HepG2 (cell line): Measurements from ENCODE around the gene NDUFAF3. TPM values are rescaled to one million over a fixed set of nuclear protein-coding genes. Genes with fewer than 3 reads are reported as not detected.

Source experiments
- ATAD3A ChIP-seq: sonication (generic); formaldehyde crosslinking; IDR thresholded peaks from 2 replicates; pipeline ENCODE4 v1.4.0; 2020; ENCODE audit warnings: missing genetic modification reagents
- ATF7-NPFF ChIP-seq: sonication (generic); formaldehyde crosslinking; IDR thresholded peaks from 2 replicates; pipeline ENCODE4 v1.8.1; 2023; ENCODE audit warnings: mild to moderate bottlenecking, low read depth, missing genetic modification reagents, moderate library complexity
- FOXC1 ChIP-seq: sonication (generic); formaldehyde crosslinking; IDR thresholded peaks from 2 replicates; pipeline ENCODE4 v1.8.0; 2022; ENCODE audit warnings: mild to moderate bottlenecking, missing genetic modification reagents, borderline replicate concordance
- HNRNPL ChIP-seq: fragments of 200-400 bp; formaldehyde crosslinking; IDR thresholded peaks from 2 replicates; pipeline ENCODE4 v1.6.1; 2017; ENCODE audit warnings: mild to moderate bottlenecking, low read depth, low read length
- HOXD1 ChIP-seq: sonication (generic); formaldehyde crosslinking; IDR thresholded peaks from 2 replicates; pipeline ENCODE4 v1.5.0; 2020; ENCODE audit warnings: missing genetic modification reagents
- MEIS2 ChIP-seq: sonication (generic); formaldehyde crosslinking; IDR thresholded peaks from 2 replicates; pipeline ENCODE4 v1.9.0; 2021; ENCODE audit warnings: mild to moderate bottlenecking, missing genetic modification reagents
- MTF2 ChIP-seq: sonication (generic); formaldehyde crosslinking; IDR thresholded peaks from 2 replicates; pipeline ENCODE4 v1.5.0; 2020; ENCODE audit warnings: missing genetic modification reagents, borderline replicate concordance
- NFE2L2 ChIP-seq: fragments of 150-350 bp; IDR thresholded peaks from 2 replicates; pipeline ENCODE4 v1.6.1; 2014; ENCODE audit warnings: low read length
- PAF1 ChIP-seq: IDR thresholded peaks from 2 replicates; pipeline ENCODE4 v1.6.1; 2016; ENCODE audit warnings: missing genetic modification reagents, missing compliant biosample characterization
- REXO4 ChIP-seq: sonication (generic); formaldehyde crosslinking; IDR thresholded peaks from 2 replicates; pipeline ENCODE4 v1.8.0; 2022; ENCODE audit warnings: missing genetic modification reagents, mild to moderate bottlenecking, borderline replicate concordance
- TGIF2 ChIP-seq: IDR thresholded peaks from 2 replicates; pipeline ENCODE4 v1.6.1; 2016; ENCODE audit warnings: control low read depth, missing compliant biosample characterization
- ZIK1 ChIP-seq: sonication (generic); formaldehyde crosslinking; IDR thresholded peaks from 2 replicates; pipeline ENCODE4 v1.5.0; 2020; ENCODE audit warnings: mild to moderate bottlenecking, low read depth, missing genetic modification reagents, borderline replicate concordance
- ZMAT3 ChIP-seq: sonication (generic); formaldehyde crosslinking; conservative IDR thresholded peaks from 2 replicates; pipeline ENCODE4 v1.7.0; 2021; ENCODE audit warnings: missing genetic modification reagents
- ZNF331 ChIP-seq: sonication (generic); formaldehyde crosslinking; IDR thresholded peaks from 2 replicates; pipeline ENCODE4 v1.4.0; 2020; ENCODE audit warnings: missing genetic modification reagents
- ZNF33A ChIP-seq: sonication (generic); formaldehyde crosslinking; IDR thresholded peaks from 2 replicates; pipeline ENCODE4 v1.5.1; 2020; ENCODE audit warnings: missing genetic modification reagents, mild to moderate bottlenecking, moderate library complexity, borderline replicate concordance
- ZNF446 ChIP-seq: sonication (generic); formaldehyde crosslinking; IDR thresholded peaks from 2 replicates; pipeline ENCODE4 v1.5.0; 2020; ENCODE audit warnings: mild to moderate bottlenecking, missing genetic modification reagents
- ZNF546 ChIP-seq: sonication (generic); formaldehyde crosslinking; conservative IDR thresholded peaks from 2 replicates; pipeline ENCODE4 v1.8.1; 2023; ENCODE audit warnings: mild to moderate bottlenecking, missing genetic modification reagents
- ZNF724P ChIP-seq: sonication (generic); formaldehyde crosslinking; IDR thresholded peaks from 2 replicates; pipeline ENCODE4 v1.8.0; 2022; ENCODE audit warnings: missing genetic modification reagents, borderline replicate concordance
- polyA plus RNA-seq, 8 experiments: library from polyadenylated mRNA; depleted of rRNA in 3 of 8; stranded (reverse) in 7 of 8; unstranded in 1 of 8; fragments of >200 nt; fragmentation: Illumina TruSeq in 4 of 8; extraction: Trizol in 4 of 8; gene quantifications; 2 replicates each; pipeline versions ENCODE4 v1.2.1 to v1.2.3, GENCODE V29; 2011 to 2016; ENCODE audit warnings: low read depth in 4 of 8, missing spikeins in 1 of 8, mixed read lengths in 1 of 8; ENCODE audit not compliant: insufficient read depth in 1 of 8
- total RNA-seq, 5 experiments: library from RNA; depleted of rRNA; stranded (reverse); fragments of >200 nt; fragmentation: Illumina TruSeq; extraction: Trizol; gene quantifications; 2 replicates each; pipeline ENCODE4 v1.2.3, GENCODE V29; 2016; ENCODE audit warnings: low read depth in 1 of 5
- TF ChIP-seq, protein P1 (sequence below): sonication (generic); formaldehyde crosslinking; IDR thresholded peaks from 2 replicates; pipeline ENCODE4 v1.4.0; 2020; ENCODE audit warnings: mild to moderate bottlenecking, missing genetic modification reagents
- TF ChIP-seq, protein P2 (sequence below): sonication (generic); formaldehyde crosslinking; IDR thresholded peaks from 2 replicates; pipeline ENCODE4 v1.4.0; 2020; ENCODE audit warnings: missing genetic modification reagents, borderline replicate concordance
- TF ChIP-seq, protein P3 (sequence below): sonication (generic); formaldehyde crosslinking; IDR thresholded peaks from 2 replicates; pipeline ENCODE4 v1.8.1; 2023; ENCODE audit warnings: missing genetic modification reagents, inconsistent platforms, borderline replicate concordance
- TF ChIP-seq, protein P4 (sequence below): sonication (generic); formaldehyde crosslinking; IDR thresholded peaks from 2 replicates; pipeline ENCODE4 v1.8.1; 2023; ENCODE audit warnings: mild to moderate bottlenecking, missing genetic modification reagents, borderline replicate concordance

The NDUFAF3 gene
- total and polyA plus RNA-seq, 2 of the 13 experiments (the other 11 are each of a cell fraction or from before 2014, with no cell fraction given) = 39.0 to 50.0 TPM

DNA sequence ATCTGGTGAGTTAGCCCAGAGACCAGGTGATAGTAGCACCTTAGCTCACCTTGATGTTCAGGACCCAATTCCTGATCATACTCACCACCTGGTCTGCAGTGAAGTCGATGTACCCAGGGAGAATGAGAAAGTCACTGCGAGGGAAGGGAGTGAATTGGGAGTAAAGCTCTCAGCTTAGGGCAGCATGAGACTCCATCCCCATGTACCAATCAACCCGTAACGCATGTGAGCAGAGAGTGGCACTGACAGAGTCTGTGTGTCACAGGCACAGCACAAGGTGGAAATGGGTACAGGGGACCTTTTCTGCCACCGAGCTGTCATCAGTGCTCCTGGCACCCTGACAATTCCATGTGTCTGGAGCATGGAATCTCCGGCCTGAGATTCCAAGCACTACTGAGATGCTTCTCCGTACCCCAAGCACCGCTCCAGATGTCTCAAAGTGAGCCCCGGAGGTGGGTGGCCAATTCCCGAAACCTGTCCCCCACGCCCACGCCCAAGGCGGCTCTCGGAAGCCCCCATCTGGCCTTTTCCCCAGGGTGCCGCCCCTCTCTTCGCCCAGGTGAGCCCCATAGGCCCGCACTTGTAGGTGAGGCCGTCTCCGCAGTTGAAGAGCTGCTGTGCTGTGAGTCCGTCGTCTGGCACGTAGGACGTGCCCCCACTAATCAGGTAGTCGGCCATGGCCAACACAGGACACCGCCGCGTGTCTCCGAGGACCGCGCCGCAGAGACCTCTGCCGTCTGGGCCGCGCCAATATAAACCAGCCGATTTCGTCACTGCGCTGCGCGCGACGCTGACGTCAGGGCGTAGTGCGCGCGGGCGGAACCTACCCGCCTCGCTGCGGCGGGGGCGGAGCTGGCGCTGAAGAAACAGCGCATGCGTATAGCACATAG lies 7.0 kb downstream of the NDUFAF3 start, which contains the start of gene IMPDH2 (continued):
- TF ChIP-seq, protein P1, sequence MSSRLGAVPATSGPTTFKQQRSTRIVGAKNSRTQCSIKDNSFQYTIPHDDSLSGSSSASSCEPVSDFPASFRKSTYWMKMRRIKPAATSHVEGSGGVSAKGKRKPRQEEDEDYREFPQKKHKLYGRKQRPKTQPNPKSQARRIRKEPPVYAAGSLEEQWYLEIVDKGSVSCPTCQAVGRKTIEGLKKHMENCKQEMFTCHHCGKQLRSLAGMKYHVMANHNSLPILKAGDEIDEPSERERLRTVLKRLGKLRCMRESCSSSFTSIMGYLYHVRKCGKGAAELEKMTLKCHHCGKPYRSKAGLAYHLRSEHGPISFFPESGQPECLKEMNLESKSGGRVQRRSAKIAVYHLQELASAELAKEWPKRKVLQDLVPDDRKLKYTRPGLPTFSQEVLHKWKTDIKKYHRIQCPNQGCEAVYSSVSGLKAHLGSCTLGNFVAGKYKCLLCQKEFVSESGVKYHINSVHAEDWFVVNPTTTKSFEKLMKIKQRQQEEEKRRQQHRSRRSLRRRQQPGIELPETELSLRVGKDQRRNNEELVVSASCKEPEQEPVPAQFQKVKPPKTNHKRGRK (CRISPR knock-in tag) = no peak
- TF ChIP-seq, protein P2, sequence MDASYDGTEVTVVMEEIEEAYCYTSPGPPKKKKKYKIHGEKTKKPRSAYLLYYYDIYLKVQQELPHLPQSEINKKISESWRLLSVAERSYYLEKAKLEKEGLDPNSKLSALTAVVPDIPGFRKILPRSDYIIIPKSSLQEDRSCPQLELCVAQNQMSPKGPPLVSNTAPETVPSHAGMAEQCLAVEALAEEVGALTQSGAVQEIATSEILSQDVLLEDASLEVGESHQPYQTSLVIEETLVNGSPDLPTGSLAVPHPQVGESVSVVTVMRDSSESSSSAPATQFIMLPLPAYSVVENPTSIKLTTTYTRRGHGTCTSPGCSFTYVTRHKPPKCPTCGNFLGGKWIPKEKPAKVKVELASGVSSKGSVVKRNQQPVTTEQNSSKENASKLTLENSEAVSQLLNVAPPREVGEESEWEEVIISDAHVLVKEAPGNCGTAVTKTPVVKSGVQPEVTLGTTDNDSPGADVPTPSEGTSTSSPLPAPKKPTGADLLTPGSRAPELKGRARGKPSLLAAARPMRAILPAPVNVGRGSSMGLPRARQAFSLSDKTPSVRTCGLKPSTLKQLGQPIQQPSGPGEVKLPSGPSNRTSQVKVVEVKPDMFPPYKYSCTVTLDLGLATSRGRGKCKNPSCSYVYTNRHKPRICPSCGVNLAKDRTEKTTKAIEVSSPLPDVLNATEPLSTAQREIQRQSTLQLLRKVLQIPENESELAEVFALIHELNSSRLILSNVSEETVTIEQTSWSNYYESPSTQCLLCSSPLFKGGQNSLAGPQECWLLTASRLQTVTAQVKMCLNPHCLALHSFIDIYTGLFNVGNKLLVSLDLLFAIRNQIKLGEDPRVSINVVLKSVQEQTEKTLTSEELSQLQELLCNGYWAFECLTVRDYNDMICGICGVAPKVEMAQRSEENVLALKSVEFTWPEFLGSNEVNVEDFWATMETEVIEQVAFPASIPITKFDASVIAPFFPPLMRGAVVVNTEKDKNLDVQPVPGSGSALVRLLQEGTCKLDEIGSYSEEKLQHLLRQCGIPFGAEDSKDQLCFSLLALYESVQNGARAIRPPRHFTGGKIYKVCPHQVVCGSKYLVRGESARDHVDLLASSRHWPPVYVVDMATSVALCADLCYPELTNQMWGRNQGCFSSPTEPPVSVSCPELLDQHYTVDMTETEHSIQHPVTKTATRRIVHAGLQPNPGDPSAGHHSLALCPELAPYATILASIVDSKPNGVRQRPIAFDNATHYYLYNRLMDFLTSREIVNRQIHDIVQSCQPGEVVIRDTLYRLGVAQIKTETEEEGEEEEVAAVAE (CRISPR knock-in tag) = peak; percentile 85; the same call in 1 of the 2 replicates
- TF ChIP-seq ZNF331 (peak; percentile 93), TGIF2 (peak; percentile 85), ATAD3A (CRISPR knock-in tag) (peak; percentile 59; the same call in 1 of the 2 replicates), REXO4 (no peak), ZNF724P (CRISPR knock-in tag) (peak; percentile 93; the same call in 1 of the 2 replicates), HNRNPL (peak; percentile 69), MTF2 (no peak), NFE2L2 (no peak), ZIK1 (CRISPR knock-in tag) (peak; percentile 79; the same call in 1 of the 2 replicates), PAF1 (CRISPR knock-in tag) (peak; percentile 97), ZNF546 (no peak; the same call in 1 of the 2 replicates), MEIS2 (CRISPR knock-in tag) (peak; percentile 63), FOXC1 (peak; percentile 95), ZMAT3 (CRISPR knock-in tag) (peak; percentile 92), ATF7-NPFF (peak; percentile 97), ZNF33A (CRISPR knock-in tag) (no peak), HOXD1 (CRISPR knock-in tag) (peak; percentile 77), ZNF446 (CRISPR knock-in tag) (peak; percentile 86; the same call in 1 of the 2 replicates)
- TF ChIP-seq, protein P3, sequence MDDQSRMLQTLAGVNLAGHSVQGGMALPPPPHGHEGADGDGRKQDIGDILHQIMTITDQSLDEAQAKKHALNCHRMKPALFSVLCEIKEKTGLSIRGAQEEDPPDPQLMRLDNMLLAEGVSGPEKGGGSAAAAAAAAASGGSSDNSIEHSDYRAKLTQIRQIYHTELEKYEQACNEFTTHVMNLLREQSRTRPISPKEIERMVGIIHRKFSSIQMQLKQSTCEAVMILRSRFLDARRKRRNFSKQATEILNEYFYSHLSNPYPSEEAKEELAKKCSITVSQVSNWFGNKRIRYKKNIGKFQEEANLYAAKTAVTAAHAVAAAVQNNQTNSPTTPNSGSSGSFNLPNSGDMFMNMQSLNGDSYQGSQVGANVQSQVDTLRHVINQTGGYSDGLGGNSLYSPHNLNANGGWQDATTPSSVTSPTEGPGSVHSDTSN (CRISPR knock-in tag) = peak; percentile 82
- TF ChIP-seq, protein P4, sequence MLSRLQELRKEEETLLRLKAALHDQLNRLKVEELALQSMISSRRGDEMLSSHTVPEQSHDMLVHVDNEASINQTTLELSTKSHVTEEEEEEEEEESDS = no peak
